Spleen (tissue), 11 donors: Measurements from ENCODE around the gene RAPSN. TPM values are rescaled to one million over a fixed set of nuclear protein-coding genes. Genes with fewer than 3 reads are reported as not detected.
A peak's percentile ranks its signal among the peaks of the same experiment; 100 is the strongest.

ENCODE experiments used
- DNase-seq: peaks from one replicate; pipeline ENCODE4 v3.0.0-alpha.2; 2020
- H3K27ac ChIP-seq, 8 donors: fragments of 200-600 bp; sonication (generic) in 7 of 8; 1 replicate in 4 of 8; 2 replicates in 4 of 8; pipeline versions ENCODE4 v1.5.0 to v1.8.0; 2016 to 2021; ENCODE audit warnings: inconsistent platforms in 4 of 8, mild to moderate bottlenecking in 4 of 8, moderate library complexity in 1 of 8
- H3K27me3 ChIP-seq, 7 donors: fragments of 200-600 bp; sonication (generic) in 6 of 7; replicated peaks in 1 of 7; 1 replicate in 4 of 7; 2 replicates in 3 of 7; pipeline versions ENCODE4 v1.5.0 to v1.8.0; 2016 to 2021; ENCODE audit warnings: inconsistent platforms in 3 of 7, mild to moderate bottlenecking in 1 of 7
- H3K36me3 ChIP-seq, 6 donors: fragments of 200-600 bp; sonication (generic) in 5 of 6; 1 replicate in 4 of 6; 2 replicates in 2 of 6; pipeline versions ENCODE4 v1.5.0 to v1.8.0; 2016 to 2021; ENCODE audit warnings: inconsistent platforms in 2 of 6
- H3K4me1 ChIP-seq, 6 donors: fragments of 200-600 bp; sonication (generic) in 5 of 6; 1 replicate in 3 of 6; 2 replicates in 3 of 6; pipeline versions ENCODE4 v1.5.0 to v1.8.0; 2016 to 2021; ENCODE audit warnings: inconsistent platforms in 3 of 6
- H3K4me3 ChIP-seq, 8 donors: fragments of 200-600 bp; sonication (generic) in 7 of 8; 1 replicate in 4 of 8; 2 replicates in 4 of 8; pipeline versions ENCODE4 v1.5.0 to v1.8.0; 2016 to 2021; ENCODE audit warnings: inconsistent platforms in 4 of 8, mild to moderate bottlenecking in 4 of 8, moderate library complexity in 2 of 8
- H3K9me3 ChIP-seq, 8 donors: fragments of 200-600 bp; sonication (generic) in 7 of 8; 1 replicate in 4 of 8; 2 replicates in 4 of 8; pipeline versions ENCODE4 v1.5.0 to v1.8.0; 2016 to 2021; ENCODE audit warnings: inconsistent platforms in 4 of 8
- POLR2A ChIP-seq, 3 donors: fragments of 450-650 bp; IDR thresholded peaks; one replicate each; pipeline ENCODE4 v1.5.1; 2017; ENCODE audit warnings: antibody characterized with exemption in 3 of 3, mild to moderate bottlenecking in 1 of 3
- POLR2AphosphoS5 ChIP-seq, 3 donors: sonication (generic); formaldehyde crosslinking; IDR thresholded peaks; one replicate each; pipeline ENCODE4 v1.5.1; 2017; ENCODE audit warnings: antibody characterized with exemption in 3 of 3
- WGBS, 5 donors: extraction: QIAGEN DNeasy Blood & Tissue Kit in 3 of 5; methylation state at CpG; one replicate each; pipeline versions ENCODE4 v1.1.5 to v1.1.7; 2013 to 2018; 5-methylcytosine and 5-hydroxymethylcytosine counted together
- intact Hi-C: fragments of 100-400 bp; cut with DNase I; formaldehyde crosslinking; loops from one replicate; pipeline ENCODE4 v1.15.0; 2023; ENCODE audit warnings: low total_unique reads
- polyA plus RNA-seq, 3 donors: library from polyadenylated mRNA; stranded (reverse); fragments of 200-250 nt; gene quantifications; one replicate each; pipeline ENCODE4 v1.2.1, GENCODE V29; 2013
- total RNA-seq, 7 donors: library from RNA; depleted of rRNA in 3 of 7; stranded (reverse); fragments of >200 nt in 3 of 7; fragmentation: NEBNext Ultra II Directional in 4 of 7; extraction: Animal tissue kit (Norgen Biotek cat#: 25700) in 4 of 7; gene quantifications; one replicate each; pipeline versions ENCODE4 v1.1.0 to v1.2.1, GENCODE V29; 2016 to 2021
- TF ChIP-seq, protein P1 (sequence below), 11 experiments: fragments of 200-600 bp in 7 of 11; fragments of 450-650 bp in 4 of 11; sonication (generic) in 4 of 11; IDR thresholded peaks in 8 of 11; conservative IDR thresholded peaks in 3 of 11; 1 replicate in 7 of 11; 2 replicates in 4 of 11; pipeline versions ENCODE4 v1.4.0 to v1.8.0; 2016 to 2021; ENCODE audit warnings: antibody characterized with exemption in 11 of 11, inconsistent platforms in 4 of 11, mild to moderate bottlenecking in 1 of 11
- donor health status: healthy with polysubstance abuse.
- donor health status: DM: no; HTN: no; CAD: no; lungs with moderate emphysema.
- donor health status: DM: no; HTN: no; CAD: no.
- donor health status: Bipolar disorder and iron deficiency.
- donor health status: healthy.
- donor health status: DM: no; HTN: no; CAD: no.
- donor health status: DM: yes; HTN: yes; CAD: no.

Gene RAPSN
- total and polyA plus RNA-seq, 10 donors = 0.42 to 1.6 (median 0.96) TPM; not detected in 2

DNA sequence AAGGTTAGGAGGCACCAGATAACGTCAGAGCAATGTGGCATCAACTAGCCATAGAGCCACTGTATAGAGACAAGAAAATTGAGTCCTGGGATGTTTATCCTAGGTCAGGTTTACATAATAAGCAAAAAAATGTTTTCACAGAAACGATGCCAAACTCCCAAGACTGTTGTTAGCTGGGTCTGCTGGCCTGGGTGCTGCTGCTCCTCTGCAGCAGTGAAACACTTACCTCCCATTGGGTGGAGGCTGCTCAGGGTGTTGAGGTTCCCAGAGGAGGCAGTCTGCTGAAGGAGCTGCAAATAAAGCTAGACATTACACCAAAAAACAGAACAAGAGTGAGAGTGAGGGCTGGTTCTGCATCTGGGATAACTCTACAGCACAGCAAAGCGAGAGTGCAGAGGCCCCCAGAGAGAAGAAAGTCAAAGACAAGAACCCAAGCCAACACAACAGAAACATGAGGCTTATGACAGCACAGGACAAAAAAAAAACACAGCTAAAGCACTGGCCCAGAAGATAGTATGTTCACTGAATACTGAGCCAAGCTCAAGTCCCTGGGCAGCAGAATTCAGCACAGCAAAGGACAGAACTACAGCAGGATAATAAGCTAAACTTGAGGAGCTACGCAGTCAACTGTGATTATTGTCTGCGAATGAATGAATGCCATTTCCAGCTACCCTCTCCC is 29.9 kb upstream of the RAPSN start:
- Histone ChIP-seq H3K4me3 (no peak overlapping the region), H3K27me3 (no peaks in the 10 kb centered on the region), H3K36me3 (peaks cover 5 to 100% (median 99%) of the 10 kb centered on the region in 6 donors), H3K27ac (no peak overlapping the region), H3K9me3 (no peaks in the 10 kb centered on the region), H3K4me1 (no peaks in the 10 kb centered on the region)
- WGBS, 5 donors = 91 to 97% (median 95%) methylated on average over 5 of the region's 5 CpGs
- TF ChIP-seq POLR2AphosphoS5 (IDR thresholded peaks at IDR 0.05) (no peak), POLR2A (IDR thresholded peaks at IDR 0.05) (no peak)
- TF ChIP-seq, protein P1, sequence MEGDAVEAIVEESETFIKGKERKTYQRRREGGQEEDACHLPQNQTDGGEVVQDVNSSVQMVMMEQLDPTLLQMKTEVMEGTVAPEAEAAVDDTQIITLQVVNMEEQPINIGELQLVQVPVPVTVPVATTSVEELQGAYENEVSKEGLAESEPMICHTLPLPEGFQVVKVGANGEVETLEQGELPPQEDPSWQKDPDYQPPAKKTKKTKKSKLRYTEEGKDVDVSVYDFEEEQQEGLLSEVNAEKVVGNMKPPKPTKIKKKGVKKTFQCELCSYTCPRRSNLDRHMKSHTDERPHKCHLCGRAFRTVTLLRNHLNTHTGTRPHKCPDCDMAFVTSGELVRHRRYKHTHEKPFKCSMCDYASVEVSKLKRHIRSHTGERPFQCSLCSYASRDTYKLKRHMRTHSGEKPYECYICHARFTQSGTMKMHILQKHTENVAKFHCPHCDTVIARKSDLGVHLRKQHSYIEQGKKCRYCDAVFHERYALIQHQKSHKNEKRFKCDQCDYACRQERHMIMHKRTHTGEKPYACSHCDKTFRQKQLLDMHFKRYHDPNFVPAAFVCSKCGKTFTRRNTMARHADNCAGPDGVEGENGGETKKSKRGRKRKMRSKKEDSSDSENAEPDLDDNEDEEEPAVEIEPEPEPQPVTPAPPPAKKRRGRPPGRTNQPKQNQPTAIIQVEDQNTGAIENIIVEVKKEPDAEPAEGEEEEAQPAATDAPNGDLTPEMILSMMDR (IDR thresholded peaks at IDR 0.05 in 8 of 11, conservative IDR thresholded peaks at IDR 0.05 in 3 of 11) = no peak
- no peak for DNase-seq
- intact Hi-C loops = no loop called here

DNA sequence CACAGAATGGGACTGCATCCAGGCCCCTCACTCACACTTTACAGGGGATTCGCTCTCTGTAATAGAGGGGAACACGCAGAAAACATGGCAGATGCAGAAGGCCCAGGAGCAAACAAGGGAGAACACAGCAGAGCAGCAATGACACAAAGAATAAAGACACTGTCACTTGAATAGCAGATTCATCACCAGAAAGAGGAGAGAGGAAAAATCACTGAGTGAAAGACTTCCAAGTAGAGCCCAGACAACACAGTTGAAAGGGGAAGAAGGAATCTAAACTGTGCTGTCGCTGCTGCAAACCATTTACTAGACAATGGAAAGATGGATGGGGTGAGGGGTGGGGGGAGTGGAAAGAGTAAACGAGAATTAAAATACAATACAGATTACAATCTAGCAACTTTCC is 28.8 kb upstream of the RAPSN start:
- H3K36me3 ChIP-seq = peaks cover 2 to 100% (median 99%) of the 10 kb centered on the region in 6 donors
- intact Hi-C loops = no loop called here

DNA sequence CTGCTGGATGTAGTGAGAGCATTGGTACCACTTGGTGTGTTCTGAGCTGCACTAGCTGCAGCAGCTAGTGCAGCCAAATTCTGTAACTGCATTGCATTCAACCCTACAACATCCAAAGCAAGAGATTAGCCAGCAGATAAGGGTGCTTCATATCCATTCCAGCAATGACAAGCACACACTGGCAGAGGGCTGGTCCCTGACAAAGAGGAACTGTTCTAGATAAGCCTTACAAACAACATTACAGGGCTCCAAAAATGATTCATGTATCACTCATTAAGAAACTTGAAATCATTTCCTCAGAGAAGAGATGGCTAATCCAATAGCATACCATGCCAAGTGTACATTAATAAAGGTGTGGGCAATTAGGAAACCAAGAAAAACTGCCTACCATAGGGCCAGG is 28.4 kb upstream of the RAPSN start:
- Histone ChIP-seq H3K27me3 (no peaks in the 10 kb centered on the region), H3K27ac (no peak overlapping the region), H3K9me3 (no peaks in the 10 kb centered on the region), H3K4me3 (no peak overlapping the region), H3K4me1 (no peaks in the 10 kb centered on the region), H3K36me3 (peaks cover 0 to 100% (median 99%) of the 10 kb centered on the region in 6 donors)
- TF ChIP-seq, protein P1 (IDR thresholded peaks at IDR 0.05 in 8 of 11, conservative IDR thresholded peaks at IDR 0.05 in 3 of 11) = no peak
- TF ChIP-seq POLR2A (IDR thresholded peaks at IDR 0.05) = no peak
- TF ChIP-seq POLR2AphosphoS5 (IDR thresholded peaks at IDR 0.05) = no peak
- intact Hi-C loops = no loop called here
- no peak for DNase-seq

More for the DNA sequence above, 28.8 kb upstream of the RAPSN start:
- Histone ChIP-seq H3K9me3 (no peaks in the 10 kb centered on the region), H3K27me3 (no peaks in the 10 kb centered on the region), H3K4me3 (no peak overlapping the region), H3K27ac (no peak overlapping the region), H3K4me1 (no peaks in the 10 kb centered on the region)
- DNase-seq = no peak
- TF ChIP-seq, protein P1 (IDR thresholded peaks at IDR 0.05 in 8 of 11, conservative IDR thresholded peaks at IDR 0.05 in 3 of 11) = no peak
- no peak for TF ChIP-seq POLR2AphosphoS5 (IDR thresholded peaks at IDR 0.05)
- no peak for TF ChIP-seq POLR2A (IDR thresholded peaks at IDR 0.05)
- WGBS, 5 donors = 76 to 92% (median 86%) methylated on average over 4 of the region's 4 CpGs

DNA sequence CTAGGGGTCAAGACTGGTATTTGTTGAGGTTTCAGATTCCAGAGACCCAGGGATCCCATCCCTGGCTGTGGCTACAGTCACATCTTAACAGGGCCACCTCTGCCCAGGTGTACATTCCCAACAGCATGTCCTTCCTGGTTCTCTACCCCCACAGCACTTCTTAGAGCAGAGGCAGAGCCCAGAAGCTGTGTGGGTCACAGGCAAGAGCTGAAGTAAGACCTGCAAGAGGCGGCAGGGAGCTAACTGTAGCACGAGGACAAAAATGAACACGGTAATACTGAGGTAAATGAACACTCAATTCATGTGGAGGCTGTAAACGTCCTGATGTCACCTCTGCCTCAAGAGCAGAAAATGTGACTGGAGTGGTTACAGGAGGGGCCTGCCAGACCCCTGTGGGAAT is 21.7 kb upstream of the RAPSN start:
- Histone ChIP-seq H3K27me3 (no peaks in the 10 kb centered on the region), H3K27ac (no peak overlapping the region), H3K4me3 (no peak overlapping the region), H3K9me3 (no peaks in the 10 kb centered on the region), H3K36me3 (peaks cover 3 to 100% (median 72%) of the 10 kb centered on the region in 6 donors), H3K4me1 (peaks cover 0 to 20% (median 14%) of the 10 kb centered on the region in 6 donors)
- WGBS, 5 donors = 82 to 91% (median 90%) methylated on average over 4 of the region's 4 CpGs
- intact Hi-C loops = no loop called here
- TF ChIP-seq POLR2A (IDR thresholded peaks at IDR 0.05) (no peak), POLR2AphosphoS5 (IDR thresholded peaks at IDR 0.05) (no peak)
- TF ChIP-seq, protein P1 (IDR thresholded peaks at IDR 0.05 in 8 of 11, conservative IDR thresholded peaks at IDR 0.05 in 3 of 11) = no peak
- DNase-seq = peak; percentile 16
